ENCODE data around the gene NAA16.
"Not testable (repeated sequence)": the region's sequence is repeated elsewhere in the genome, so short reads cannot be mapped to it uniquely, and the experiment has no call there.

The NAA16 gene

GRCh38 chr13:41306271-41307145 is 4.6 kb upstream of the NAA16 start:
- DNase-seq = no peak

- no peak for DNase-seq
Observed at GRCh38 chr13:41307884-41308640, 3.0 kb upstream of the NAA16 start.

GRCh38 chr13:41311406-41312175 is 524 bp downstream of the NAA16 start:
- no peak for DNase-seq

- no peak for DNase-seq
Observed at GRCh38 chr13:41312176-41312500, 1.1 kb downstream of the NAA16 start.

GRCh38 chr13:41313117-41313516 is 2.0 kb downstream of the NAA16 start:
- no peak for DNase-seq

- no peak for DNase-seq
Observed at GRCh38 chr13:41313659-41314197, 2.7 kb downstream of the NAA16 start.

GRCh38 chr13:41315443-41316047 is 4.5 kb downstream of the NAA16 start:
- no peak for DNase-seq

GRCh38 chr13:41317243-41317642 is 6.2 kb downstream of the NAA16 start:
- DNase-seq = no peak

GRCh38 chr13:41325752-41326151 is 14.7 kb downstream of the NAA16 start:
- no peak for DNase-seq

GRCh38 chr13:41326661-41327060 is 15.6 kb downstream of the NAA16 start:
- DNase-seq = no peak

- DNase-seq = no peak
Observed at GRCh38 chr13:41327994-41328790, 17.1 kb downstream of the NAA16 start.

- no peak for DNase-seq
Observed at GRCh38 chr13:41332829-41333228, 21.8 kb downstream of the NAA16 start.

- no peak for DNase-seq
Observed at GRCh38 chr13:41334810-41335209, 23.7 kb downstream of the NAA16 start.

- no peak for DNase-seq
Observed at GRCh38 chr13:41344358-41344757, 33.3 kb downstream of the NAA16 start.

GRCh38 chr13:41345165-41345913 is 34.3 kb downstream of the NAA16 start:
- DNase-seq = no peak

GRCh38 chr13:41345914-41346589 is 35.0 kb downstream of the NAA16 start:
- no peak for DNase-seq

GRCh38 chr13:41352935-41353840 is 42.1 kb downstream of the NAA16 start:
- DNase-seq = no peak

GRCh38 chr13:41354416-41354815 is 43.3 kb downstream of the NAA16 start:
- no peak for DNase-seq

GRCh38 chr13:41356385-41356648 is 45.2 kb downstream of the NAA16 start:
- not testable (repeated sequence) for DNase-seq

- no peak for DNase-seq
Observed at GRCh38 chr13:41356786-41357185, 45.7 kb downstream of the NAA16 start.
